Measurements from ENCODE around the gene EXT2.

EXT2 gene

GRCh38 chr11:44088871-44089270 lies 6.6 kb upstream of the EXT2 start:
- H3K9ac ChIP-seq (ENCODE audit: low read depth, low read length), result no peak overlapping the region
- no peaks in the 10 kb centered on the region for H3K4me1 ChIP-seq (ENCODE audit: control insufficient read depth, insufficient read depth, low read length)
- no peaks in the 10 kb centered on the region for H3K36me3 ChIP-seq (ENCODE audit: control insufficient read depth, insufficient read depth, low read length)
- H3K9me3 ChIP-seq (ENCODE audit: control insufficient read depth, insufficient read depth, low read length), result no peaks in the 10 kb centered on the region
- no peaks in the 10 kb centered on the region for H3K27me3 ChIP-seq (ENCODE audit: control insufficient read depth, insufficient read depth, low read length)
- no peak overlapping the region for H3K4me3 ChIP-seq (ENCODE audit: low read depth, low read length)

- H3K9me3 ChIP-seq (ENCODE audit: control insufficient read depth, insufficient read depth, low read length), result no peaks in the 10 kb centered on the region
- H3K4me1 ChIP-seq (ENCODE audit: control insufficient read depth, insufficient read depth, low read length), result no peaks in the 10 kb centered on the region
- no peak overlapping the region for H3K9ac ChIP-seq (ENCODE audit: low read depth, low read length)
- no peaks in the 10 kb centered on the region for H3K27me3 ChIP-seq (ENCODE audit: control insufficient read depth, insufficient read depth, low read length)
- H3K36me3 ChIP-seq (ENCODE audit: control insufficient read depth, insufficient read depth, low read length), result no peaks in the 10 kb centered on the region
- no peak overlapping the region for H3K4me3 ChIP-seq (ENCODE audit: low read depth, low read length)
Observed at GRCh38 chr11:44090539-44090938, 4.9 kb upstream of the EXT2 start.

GRCh38 chr11:44094260-44094868 lies 1.1 kb upstream of the EXT2 start:
- Histone ChIP-seq H3K36me3 (ENCODE audit: control insufficient read depth, insufficient read depth, low read length) (no peaks in the 10 kb centered on the region), H3K27me3 (ENCODE audit: control insufficient read depth, insufficient read depth, low read length) (no peaks in the 10 kb centered on the region), H3K4me3 (ENCODE audit: low read depth, low read length) (no peak overlapping the region), H3K9me3 (ENCODE audit: control insufficient read depth, insufficient read depth, low read length) (no peaks in the 10 kb centered on the region), H3K9ac (ENCODE audit: low read depth, low read length) (no peak overlapping the region), H3K4me1 (ENCODE audit: control insufficient read depth, insufficient read depth, low read length) (no peaks in the 10 kb centered on the region)

GRCh38 chr11:44096360-44097185 lies 1.1 kb downstream of the EXT2 start:
- no peaks in the 10 kb centered on the region for H3K9me3 ChIP-seq (ENCODE audit: control insufficient read depth, insufficient read depth, low read length)
- no peaks in the 10 kb centered on the region for H3K27me3 ChIP-seq (ENCODE audit: control insufficient read depth, insufficient read depth, low read length)
- no peaks in the 10 kb centered on the region for H3K36me3 ChIP-seq (ENCODE audit: control insufficient read depth, insufficient read depth, low read length)
- no peaks in the 10 kb centered on the region for H3K4me1 ChIP-seq (ENCODE audit: control insufficient read depth, insufficient read depth, low read length)
- no peak overlapping the region for H3K9ac ChIP-seq (ENCODE audit: low read depth, low read length)
- H3K4me3 ChIP-seq (ENCODE audit: low read depth, low read length), result peak overlapping the region; percentile 72

GRCh38 chr11:44097821-44098220 lies 2.3 kb downstream of the EXT2 start:
- Histone ChIP-seq H3K4me3 (ENCODE audit: low read depth, low read length) (no peak overlapping the region), H3K27me3 (ENCODE audit: control insufficient read depth, insufficient read depth, low read length) (no peaks in the 10 kb centered on the region), H3K36me3 (ENCODE audit: control insufficient read depth, insufficient read depth, low read length) (no peaks in the 10 kb centered on the region), H3K4me1 (ENCODE audit: control insufficient read depth, insufficient read depth, low read length) (no peaks in the 10 kb centered on the region), H3K9ac (ENCODE audit: low read depth, low read length) (no peak overlapping the region), H3K9me3 (ENCODE audit: control insufficient read depth, insufficient read depth, low read length) (no peaks in the 10 kb centered on the region)

- H3K4me3 ChIP-seq (ENCODE audit: low read depth, low read length), result no peak overlapping the region
- H3K4me1 ChIP-seq (ENCODE audit: control insufficient read depth, insufficient read depth, low read length), result no peaks in the 10 kb centered on the region
- H3K27me3 ChIP-seq (ENCODE audit: control insufficient read depth, insufficient read depth, low read length), result no peaks in the 10 kb centered on the region
- no peaks in the 10 kb centered on the region for H3K9me3 ChIP-seq (ENCODE audit: control insufficient read depth, insufficient read depth, low read length)
- no peaks in the 10 kb centered on the region for H3K36me3 ChIP-seq (ENCODE audit: control insufficient read depth, insufficient read depth, low read length)
- H3K9ac ChIP-seq (ENCODE audit: low read depth, low read length), result no peak overlapping the region
Observed at GRCh38 chr11:44101098-44101497, 5.6 kb downstream of the EXT2 start.

- Histone ChIP-seq H3K36me3 (ENCODE audit: control insufficient read depth, insufficient read depth, low read length) (no peaks in the 10 kb centered on the region), H3K27me3 (ENCODE audit: control insufficient read depth, insufficient read depth, low read length) (no peaks in the 10 kb centered on the region), H3K4me3 (ENCODE audit: low read depth, low read length) (no peak overlapping the region), H3K9ac (ENCODE audit: low read depth, low read length) (no peak overlapping the region), H3K4me1 (ENCODE audit: control insufficient read depth, insufficient read depth, low read length) (no peaks in the 10 kb centered on the region), H3K9me3 (ENCODE audit: control insufficient read depth, insufficient read depth, low read length) (no peaks in the 10 kb centered on the region)
Observed at GRCh38 chr11:44104481-44105294, 9.2 kb downstream of the EXT2 start.

- no peaks in the 10 kb centered on the region for H3K27me3 ChIP-seq (ENCODE audit: control insufficient read depth, insufficient read depth, low read length)
- no peak overlapping the region for H3K9ac ChIP-seq (ENCODE audit: low read depth, low read length)
- H3K4me3 ChIP-seq (ENCODE audit: low read depth, low read length), result no peak overlapping the region
- H3K9me3 ChIP-seq (ENCODE audit: control insufficient read depth, insufficient read depth, low read length), result no peaks in the 10 kb centered on the region
- no peaks in the 10 kb centered on the region for H3K4me1 ChIP-seq (ENCODE audit: control insufficient read depth, insufficient read depth, low read length)
- no peaks in the 10 kb centered on the region for H3K36me3 ChIP-seq (ENCODE audit: control insufficient read depth, insufficient read depth, low read length)
Observed at GRCh38 chr11:44108260-44108659, 12.8 kb downstream of the EXT2 start.

- H3K36me3 ChIP-seq (ENCODE audit: control insufficient read depth, insufficient read depth, low read length), result no peaks in the 10 kb centered on the region
- no peak overlapping the region for H3K9ac ChIP-seq (ENCODE audit: low read depth, low read length)
- no peak overlapping the region for H3K4me3 ChIP-seq (ENCODE audit: low read depth, low read length)
- no peaks in the 10 kb centered on the region for H3K9me3 ChIP-seq (ENCODE audit: control insufficient read depth, insufficient read depth, low read length)
- no peaks in the 10 kb centered on the region for H3K4me1 ChIP-seq (ENCODE audit: control insufficient read depth, insufficient read depth, low read length)
- no peaks in the 10 kb centered on the region for H3K27me3 ChIP-seq (ENCODE audit: control insufficient read depth, insufficient read depth, low read length)
Observed at GRCh38 chr11:44110231-44110679, 14.8 kb downstream of the EXT2 start.

- H3K27me3 ChIP-seq (ENCODE audit: control insufficient read depth, insufficient read depth, low read length), result no peaks in the 10 kb centered on the region
Observed at GRCh38 chr11:44112091-44112821, 16.8 kb downstream of the EXT2 start.

GRCh38 chr11:44113018-44113417 lies 17.5 kb downstream of the EXT2 start:
- H3K27me3 ChIP-seq (ENCODE audit: control insufficient read depth, insufficient read depth, low read length), result no peaks in the 10 kb centered on the region
- no peak overlapping the region for H3K4me3 ChIP-seq (ENCODE audit: low read depth, low read length)
- no peaks in the 10 kb centered on the region for H3K4me1 ChIP-seq (ENCODE audit: control insufficient read depth, insufficient read depth, low read length)
- H3K9ac ChIP-seq (ENCODE audit: low read depth, low read length), result no peak overlapping the region
- no peaks in the 10 kb centered on the region for H3K36me3 ChIP-seq (ENCODE audit: control insufficient read depth, insufficient read depth, low read length)
- H3K9me3 ChIP-seq (ENCODE audit: control insufficient read depth, insufficient read depth, low read length), result no peaks in the 10 kb centered on the region

More at GRCh38 chr11:44112091-44112821, 16.8 kb downstream of the EXT2 start:
- Histone ChIP-seq H3K9ac (ENCODE audit: low read depth, low read length) (no peak overlapping the region), H3K9me3 (ENCODE audit: control insufficient read depth, insufficient read depth, low read length) (no peaks in the 10 kb centered on the region), H3K4me1 (ENCODE audit: control insufficient read depth, insufficient read depth, low read length) (no peaks in the 10 kb centered on the region), H3K4me3 (ENCODE audit: low read depth, low read length) (no peak overlapping the region), H3K36me3 (ENCODE audit: control insufficient read depth, insufficient read depth, low read length) (no peaks in the 10 kb centered on the region)
